ENCODE measurements around the gene AGBL4. TPM values are rescaled to one million over a fixed set of nuclear protein-coding genes. Genes with fewer than 3 reads are reported as not detected.

AGBL4 gene
- total and polyA plus RNA-seq, 2 of the 13 experiments (the other 11 are each of a cell fraction or from before 2014, with no cell fraction given), result not detected

- ChIA-PET CTCF (ENCODE audit: low intra/inter-chr PET ratio, low total read pairs) (no interaction called here), POLR2A (no interaction called here)
- Histone ChIP-seq H3K36me3 (replicated peaks in 1 of 2; ENCODE audit: control insufficient read depth in 1 of 2, insufficient read depth in 2 of 2, low read length in 2 of 2) (no peaks in the 10 kb centered on the region), H3K4me1 (ENCODE audit: insufficient read depth, low read length) (no peaks in the 10 kb centered on the region), H3K27ac (ENCODE audit: extremely low read length, insufficient read depth, low read length) (no peak overlapping the region), H3K27me3 (ENCODE audit: control insufficient read depth in 1 of 2, insufficient read depth in 2 of 2, low read length in 2 of 2) (no peaks in the 10 kb centered on the region), H3K9ac (ENCODE audit: insufficient read depth, low read depth, low read length) (no peak overlapping the region), H3K4me2 (ENCODE audit: low read depth, low read length) (no peak overlapping the region), H3K79me2 (ENCODE audit: insufficient read depth, low read length) (no peaks in the 10 kb centered on the region), H3K9me3 (ENCODE audit: low read length) (peaks cover 29% of the 10 kb centered on the region), H4K20me1 (ENCODE audit: insufficient read depth, low read length) (no peaks in the 10 kb centered on the region), H2AFZ (ENCODE audit: low read length) (no peak overlapping the region), H3K4me3 (replicated peaks in 1 of 3; ENCODE audit: insufficient read depth in 1 of 3, low read depth in 2 of 3, low read length in 3 of 3) (no peak overlapping the region)
- ATAC-seq (no peak), DNase-seq (ENCODE audit: low spot score) (peak; percentile 1), FAIRE-seq (no peak)
- no TSS peak for BruUV-seq (replicated peaks)
- intact Hi-C loops (cut with micrococcal nuclease; ENCODE audit: unreplicated experiment), result no loop called here
- whole genome bisulfite sequencing (ENCODE audit: low lambda C conversion rate), result 0% methylated on average over 1 of the region's 1 CpG
- TF ChIP-seq ZNF460 (CRISPR knock-in tag; IDR thresholded peaks at IDR 0.05; ENCODE audit: borderline replicate concordance) (no peak), FOXO1 (CRISPR knock-in tag; IDR thresholded peaks at IDR 0.05) (no peak), ZEB1 (IDR thresholded peaks at IDR 0.05; ENCODE audit: insufficient replicate concordance, low read depth) (no peak), PRPF4 (IDR thresholded peaks at IDR 0.05; ENCODE audit: low read depth, low read length, poor library complexity, severe bottlenecking) (no peak), ZNF101 (CRISPR knock-in tag; IDR thresholded peaks at IDR 0.05; ENCODE audit: borderline replicate concordance, low read depth) (no peak), ZNF263 (CRISPR knock-in tag; IDR thresholded peaks at IDR 0.05) (peak; percentile 58; the same call in 1 of the 2 replicates), ZSCAN20 (CRISPR knock-in tag; IDR thresholded peaks at IDR 0.05; ENCODE audit: borderline replicate concordance) (no peak)
- in situ Hi-C loops (cut with HindIII; ENCODE audit: extremely low pct_ligation_motif_present, low pct_unique_long_range_greater_than_20kb), result no loop called here
Measured at GRCh38 chr1:49995734-49996133, 28.0 kb downstream of the AGBL4 start.

DNA sequence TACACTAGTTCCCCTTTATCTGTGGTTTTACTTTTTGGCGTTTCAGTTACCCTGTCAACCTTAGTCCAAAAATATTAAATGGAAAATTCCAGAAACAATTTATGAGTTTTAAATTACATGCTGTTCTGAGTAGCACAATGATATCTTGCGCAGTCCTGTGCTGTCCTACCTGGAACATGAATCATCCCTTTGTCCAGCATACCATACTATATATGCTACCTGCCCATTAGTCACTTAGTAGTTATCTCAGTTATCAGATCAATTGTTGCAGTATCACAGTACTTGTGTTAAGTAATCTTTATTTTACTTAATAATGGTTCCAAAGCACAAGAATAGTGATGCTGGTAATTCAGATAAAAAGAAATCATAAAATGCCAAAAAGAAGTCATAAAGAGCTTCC is 52.7 kb downstream of the AGBL4 start:
- in situ Hi-C loops (cut with HindIII; ENCODE audit: extremely low pct_ligation_motif_present, low pct_unique_long_range_greater_than_20kb), result no loop called here
- no TSS peak for BruUV-seq (replicated peaks)
- intact Hi-C loops (cut with micrococcal nuclease; ENCODE audit: unreplicated experiment), result no loop called here
- Histone ChIP-seq H3K9me3 (ENCODE audit: low read length) (0 out of 2 replicates have a peak, but pooled peaks cover 15% of the 10 kb centered on the region), H3K9ac (ENCODE audit: insufficient read depth, low read depth, low read length) (no peak overlapping the region), H3K4me1 (ENCODE audit: insufficient read depth, low read length) (no peaks in the 10 kb centered on the region), H3K36me3 (replicated peaks in 1 of 2; ENCODE audit: control insufficient read depth in 1 of 2, insufficient read depth in 2 of 2, low read length in 2 of 2) (no peaks in the 10 kb centered on the region), H3K4me3 (replicated peaks in 1 of 3; ENCODE audit: insufficient read depth in 1 of 3, low read depth in 2 of 3, low read length in 3 of 3) (no peak overlapping the region), H3K27ac (ENCODE audit: extremely low read length, insufficient read depth, low read length) (no peak overlapping the region), H3K27me3 (ENCODE audit: control insufficient read depth in 1 of 2, insufficient read depth in 2 of 2, low read length in 2 of 2) (no peaks in the 10 kb centered on the region), H2AFZ (ENCODE audit: low read length) (no peak overlapping the region), H3K79me2 (ENCODE audit: insufficient read depth, low read length) (no peaks in the 10 kb centered on the region), H4K20me1 (ENCODE audit: insufficient read depth, low read length) (no peaks in the 10 kb centered on the region), H3K4me2 (ENCODE audit: low read depth, low read length) (no peak overlapping the region)
- ChIA-PET POLR2A (no interaction called here), CTCF (ENCODE audit: low intra/inter-chr PET ratio, low total read pairs) (no interaction called here)
- DNase-seq (ENCODE audit: low spot score) (no peak), FAIRE-seq (no peak), ATAC-seq (no peak)
- WGBS (ENCODE audit: low lambda C conversion rate), result 15% methylated on average over 2 of the region's 2 CpGs
- no peak for TF ChIP-seq ZBTB7B (CRISPR knock-in tag; IDR thresholded peaks at IDR 0.05)
- no peak for TF ChIP-seq ZNF367 (CRISPR knock-in tag; IDR thresholded peaks at IDR 0.05; ENCODE audit: borderline replicate concordance)
- TF ChIP-seq JDP2 (CRISPR knock-in tag; IDR thresholded peaks at IDR 0.05; ENCODE audit: borderline replicate concordance), result no peak
- no peak for TF ChIP-seq U2AF1 (optimal IDR thresholded peaks at IDR 0.05; ENCODE audit: low read depth, low read length)
- TF ChIP-seq NFKB2 (CRISPR knock-in tag; IDR thresholded peaks at IDR 0.05; ENCODE audit: borderline replicate concordance), result no peak
- no peak for TF ChIP-seq TBL1XR1 (IDR thresholded peaks at IDR 0.05; ENCODE audit: borderline replicate concordance, low read length, partially characterized antibody)
- TF ChIP-seq ZNF333 (CRISPR knock-in tag; IDR thresholded peaks at IDR 0.05; ENCODE audit: borderline replicate concordance), result no peak
- no peak for TF ChIP-seq SP140L (CRISPR knock-in tag; IDR thresholded peaks at IDR 0.05; ENCODE audit: borderline replicate concordance)
- no peak for TF ChIP-seq NFYC (CRISPR knock-in tag; IDR thresholded peaks at IDR 0.05)
- TF ChIP-seq PAXIP1 (CRISPR knock-in tag; conservative IDR thresholded peaks at IDR 0.05), result no peak
- TF ChIP-seq SIN3B (IDR thresholded peaks at IDR 0.05; ENCODE audit: low read length), result no peak
- TF ChIP-seq PRPF4 (IDR thresholded peaks at IDR 0.05; ENCODE audit: low read depth, low read length, poor library complexity, severe bottlenecking), result no peak
